Mesothelial cell of epicardium (in vitro differentiated cells): ENCODE data around the gene HHAT. TPM values are rescaled to one million over a fixed set of nuclear protein-coding genes. Genes with fewer than 3 reads are reported as not detected.

Source experiments
- DNase-seq, 2 experiments: peaks; one replicate each; pipeline ENCODE4 v3.0.0; 2021; ENCODE audit warnings: low spot score in 2 of 2; ENCODE audit not compliant: unreplicated experiment in 2 of 2
- H3K27ac Mint-ChIP-seq: 2 replicates; pipeline ENCODE4 v1.8.0; 2021; ENCODE audit warnings: mixed read lengths
- H3K27me3 Mint-ChIP-seq: 2 replicates; pipeline ENCODE4 v1.8.0; 2021; ENCODE audit warnings: low read depth, mixed read lengths
- H3K36me3 Mint-ChIP-seq: 2 replicates; pipeline ENCODE4 v1.8.0; 2021; ENCODE audit warnings: mixed read lengths
- H3K4me1 Mint-ChIP-seq: 2 replicates; pipeline ENCODE4 v1.8.0; 2021; ENCODE audit warnings: mixed read lengths
- H3K4me3 Mint-ChIP-seq: 2 replicates; pipeline ENCODE4 v1.8.0; 2021; ENCODE audit warnings: mild to moderate bottlenecking, moderate library complexity, mixed read lengths
- H3K9me3 Mint-ChIP-seq: 2 replicates; pipeline ENCODE4 v1.8.0; 2021; ENCODE audit warnings: mixed read lengths
- total RNA-seq: library from RNA; stranded (reverse); gene quantifications from 3 replicates; pipeline ENCODE4 v1.2.1, GENCODE V29; 2021
- TF ChIP-seq, protein P1 (sequence below): fragments of 200-600 bp; sonication (generic); IDR thresholded peaks from one replicate; pipeline ENCODE4 v1.5.0; 2021; ENCODE audit warnings: antibody characterized with exemption; ENCODE audit not compliant: unreplicated experiment

The HHAT gene
- total RNA-seq, 1 donor from 2014 or later: 19.2 TPM

DNA sequence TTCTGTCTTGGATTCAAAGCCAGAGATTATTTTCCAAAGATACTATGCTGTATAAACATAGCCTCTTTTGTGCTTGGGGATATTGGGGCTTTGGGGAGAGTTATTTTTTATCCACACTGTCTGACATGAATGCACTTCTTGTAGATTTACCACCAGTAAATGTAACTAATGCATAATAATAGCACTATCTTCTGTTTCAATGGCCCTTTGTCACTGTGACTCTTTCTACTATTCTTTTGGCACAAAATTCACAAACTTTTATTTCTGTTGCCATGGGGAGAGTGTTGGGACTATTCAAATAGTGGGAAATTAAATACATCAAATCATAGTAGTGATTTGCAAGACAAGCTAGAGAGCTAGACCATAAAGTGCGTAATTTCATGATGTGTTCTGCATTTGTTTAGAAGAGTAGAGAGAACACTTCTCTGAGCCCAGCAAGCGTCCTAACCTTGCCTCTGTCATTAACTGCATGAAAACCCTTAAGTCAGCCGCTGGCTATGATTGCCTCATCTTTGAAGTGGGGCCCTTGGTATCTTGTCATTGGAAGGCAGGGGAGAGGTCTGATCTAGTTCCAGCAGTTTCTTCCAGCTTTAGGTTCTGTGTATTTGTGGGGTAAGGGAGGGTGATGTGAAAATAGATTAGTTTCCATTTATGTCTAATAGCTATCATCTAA is 154.4 kb downstream of the HHAT start:
- Mint-ChIP-seq H3K27ac (no peak overlapping the region), H3K4me1 (peaks cover 27% of the 10 kb centered on the region), H3K4me3 (no peak overlapping the region), H3K9me3 (peaks cover 3% of the 10 kb centered on the region), H3K36me3 (peaks cover 3% of the 10 kb centered on the region), H3K27me3 (peaks cover 3% of the 10 kb centered on the region)
- no peak for DNase-seq
- TF ChIP-seq, protein P1, sequence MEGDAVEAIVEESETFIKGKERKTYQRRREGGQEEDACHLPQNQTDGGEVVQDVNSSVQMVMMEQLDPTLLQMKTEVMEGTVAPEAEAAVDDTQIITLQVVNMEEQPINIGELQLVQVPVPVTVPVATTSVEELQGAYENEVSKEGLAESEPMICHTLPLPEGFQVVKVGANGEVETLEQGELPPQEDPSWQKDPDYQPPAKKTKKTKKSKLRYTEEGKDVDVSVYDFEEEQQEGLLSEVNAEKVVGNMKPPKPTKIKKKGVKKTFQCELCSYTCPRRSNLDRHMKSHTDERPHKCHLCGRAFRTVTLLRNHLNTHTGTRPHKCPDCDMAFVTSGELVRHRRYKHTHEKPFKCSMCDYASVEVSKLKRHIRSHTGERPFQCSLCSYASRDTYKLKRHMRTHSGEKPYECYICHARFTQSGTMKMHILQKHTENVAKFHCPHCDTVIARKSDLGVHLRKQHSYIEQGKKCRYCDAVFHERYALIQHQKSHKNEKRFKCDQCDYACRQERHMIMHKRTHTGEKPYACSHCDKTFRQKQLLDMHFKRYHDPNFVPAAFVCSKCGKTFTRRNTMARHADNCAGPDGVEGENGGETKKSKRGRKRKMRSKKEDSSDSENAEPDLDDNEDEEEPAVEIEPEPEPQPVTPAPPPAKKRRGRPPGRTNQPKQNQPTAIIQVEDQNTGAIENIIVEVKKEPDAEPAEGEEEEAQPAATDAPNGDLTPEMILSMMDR: no peak

DNA sequence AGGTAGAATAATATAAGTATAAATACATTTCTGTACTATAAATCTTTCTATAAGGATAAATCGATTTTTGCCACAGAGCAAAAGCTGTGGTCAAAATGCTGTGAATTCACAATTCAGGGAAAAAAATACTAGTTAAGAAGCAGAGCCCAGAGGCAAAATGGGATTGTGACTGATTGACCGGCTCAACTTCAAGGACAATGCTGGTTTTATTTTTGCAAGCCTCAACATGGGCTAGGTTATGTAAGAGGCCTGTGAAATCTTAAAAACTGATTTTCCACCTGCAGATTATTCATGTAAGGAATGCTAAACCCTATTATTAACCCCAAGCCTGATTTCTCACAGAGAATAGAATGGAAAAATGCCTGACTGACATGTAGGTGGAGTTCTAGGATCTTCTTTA is 155.1 kb downstream of the HHAT start:
- TF ChIP-seq, protein P1: no peak
- H3K4me3 Mint-ChIP-seq: no peak overlapping the region
- DNase-seq: no peak
- peaks cover 3% of the 10 kb centered on the region for H3K27me3 Mint-ChIP-seq
- H3K27ac Mint-ChIP-seq: no peak overlapping the region
- H3K4me1 Mint-ChIP-seq: peaks cover 27% of the 10 kb centered on the region
- peaks cover 3% of the 10 kb centered on the region for H3K36me3 Mint-ChIP-seq
- H3K9me3 Mint-ChIP-seq: peaks cover 3% of the 10 kb centered on the region

DNA sequence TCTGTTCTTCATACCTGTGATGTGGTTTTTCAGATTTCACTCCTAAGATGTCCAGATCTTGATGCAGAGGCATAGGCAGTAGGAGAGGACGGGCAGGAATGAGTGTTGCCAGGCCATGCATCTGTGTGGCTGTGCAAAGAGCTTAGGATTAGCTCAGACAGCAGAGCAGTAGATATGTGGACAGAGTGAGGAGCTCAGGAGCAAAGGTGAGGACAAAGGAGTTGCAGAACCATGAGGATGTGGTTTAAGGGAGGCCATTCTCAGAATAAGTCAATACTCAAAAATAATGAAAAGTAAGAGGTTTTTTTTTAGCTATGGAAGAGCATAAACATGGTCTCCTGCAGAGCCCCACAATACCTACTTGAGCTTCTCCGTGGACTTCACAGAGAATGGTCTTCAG is 158.3 kb downstream of the HHAT start:
- Mint-ChIP-seq H3K36me3 (peaks cover 3% of the 10 kb centered on the region), H3K4me1 (peaks cover 25% of the 10 kb centered on the region), H3K27ac (no peak overlapping the region), H3K4me3 (no peak overlapping the region), H3K27me3 (peaks cover 3% of the 10 kb centered on the region), H3K9me3 (peaks cover 3% of the 10 kb centered on the region)
- TF ChIP-seq, protein P1: no peak
- no peak for DNase-seq

DNA sequence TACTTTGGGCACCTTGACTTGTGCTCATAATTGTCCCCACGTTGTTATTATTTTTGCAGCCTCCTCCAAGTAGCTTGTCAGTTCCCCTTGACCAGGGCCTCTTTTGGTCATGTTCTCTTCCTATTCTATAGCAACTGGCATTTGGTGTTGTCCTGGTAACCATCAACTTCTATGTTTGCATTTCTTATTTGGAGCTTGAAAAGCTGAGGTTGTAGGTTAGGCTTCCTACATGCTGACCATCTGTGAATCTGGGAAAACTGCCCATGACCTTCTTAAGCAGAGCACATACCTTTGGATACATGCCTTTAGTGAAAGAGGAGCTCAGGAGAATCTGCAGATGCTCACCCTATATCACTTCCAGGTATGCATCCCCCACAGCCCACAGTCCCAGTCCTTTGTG is 160.8 kb downstream of the HHAT start:
- Mint-ChIP-seq H3K27me3 (peaks cover 3% of the 10 kb centered on the region), H3K9me3 (peaks cover 3% of the 10 kb centered on the region), H3K36me3 (peaks cover 3% of the 10 kb centered on the region), H3K4me1 (peaks cover 1% of the 10 kb centered on the region), H3K27ac (no peak overlapping the region), H3K4me3 (no peak overlapping the region)
- TF ChIP-seq, protein P1: no peak
- DNase-seq: no peak

DNA sequence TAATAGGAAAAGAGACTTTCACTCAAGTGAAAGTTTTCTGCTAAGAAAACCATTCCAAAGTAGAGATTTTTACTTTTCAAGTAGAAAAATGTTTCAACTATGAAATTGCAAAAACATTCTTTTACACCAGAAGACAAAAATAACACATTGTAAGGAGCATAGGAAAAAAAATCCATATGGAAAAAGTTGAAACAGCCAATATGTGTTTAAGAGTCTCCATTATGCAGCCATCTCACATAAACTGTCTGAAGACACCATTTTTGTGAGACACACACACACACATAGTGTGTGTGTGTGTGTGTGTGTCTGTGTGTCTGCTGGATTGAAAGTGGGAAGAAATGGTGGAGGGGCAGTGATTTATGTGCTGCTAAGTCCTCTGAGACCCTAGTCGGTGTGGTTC is 162.1 kb downstream of the HHAT start:
- DNase-seq: no peak
- H3K27me3 Mint-ChIP-seq: peaks cover 3% of the 10 kb centered on the region
- H3K27ac Mint-ChIP-seq: no peak overlapping the region
- H3K36me3 Mint-ChIP-seq: no peaks in the 10 kb centered on the region
- H3K9me3 Mint-ChIP-seq: no peaks in the 10 kb centered on the region
- H3K4me3 Mint-ChIP-seq: no peak overlapping the region
- H3K4me1 Mint-ChIP-seq: no peaks in the 10 kb centered on the region
- TF ChIP-seq, protein P1: no peak
